B cell (primary cell): ENCODE results near the gene SPTBN2. TPM values are rescaled to one million over a fixed set of nuclear protein-coding genes. Genes with fewer than 3 reads are reported as not detected.
A peak's percentile ranks its signal among the peaks of the same experiment; 100 is the strongest.

Source experiments
- ATAC-seq: fragments of 200-7000 bp; cut with Tn5 transposase; one replicate; pipeline ENCODE4 v1.10.0; 2021; ENCODE audit warnings: low read depth, mild to moderate bottlenecking, moderate number of reproducible peaks, moderate library complexity
- CTCF ChIA-PET: fragments of 350-600 bp; sonication (Branson Sonifier 250); formaldehyde crosslinking; loops from one replicate; lab custom pipeline; 2021; ENCODE audit warnings: antibody characterized with exemption, inconsistent platforms; lab: Charles Lee
- POLR2A ChIA-PET: fragments of 350-600 bp; sonication (Branson Sonifier 250); formaldehyde crosslinking; loops from one replicate; lab custom pipeline; 2021; ENCODE audit warnings: antibody characterized with exemption; lab: Charles Lee
- DNase-seq: peaks from one replicate; pipeline ENCODE4 v3.0.0; 2013
- H2AFZ ChIP-seq: 2 replicates; pipeline ENCODE4 v1.6.1; 2012; ENCODE audit warnings: mild to moderate bottlenecking, low read depth, low read length; ENCODE audit not compliant: insufficient read depth, poor library complexity, severe bottlenecking
- H3K27ac ChIP-seq, 2 donors: 1 replicate in 1 of 2; 2 replicates in 1 of 2; pipeline ENCODE4 v1.5.1; 2012 to 2013; ENCODE audit warnings: low read length in 2 of 2, mild to moderate bottlenecking in 2 of 2, moderate library complexity in 1 of 2
- H3K27me3 ChIP-seq, 4 experiments: fragments of 200-600 bp in 1 of 4; sonication (generic) in 1 of 4; replicated peaks in 1 of 4; 1 replicate in 2 of 4; 2 replicates in 2 of 4; pipeline versions ENCODE4 v1.6.1 to v1.7.0; 2013 to 2016; ENCODE audit warnings: low read length in 3 of 4, mild to moderate bottlenecking in 2 of 4, mixed read lengths in 1 of 4, moderate library complexity in 1 of 4; ENCODE audit not compliant: insufficient read depth in 4 of 4, control insufficient read depth in 3 of 4; ENCODE audit errors: control extremely low read depth in 1 of 4
- H3K36me3 ChIP-seq, 2 experiments: replicated peaks in 1 of 2; 1 replicate in 1 of 2; 2 replicates in 1 of 2; pipeline versions ENCODE4 v1.6.1 to v1.7.1; 2013; ENCODE audit warnings: low read length in 1 of 2; ENCODE audit not compliant: insufficient read depth in 2 of 2, control insufficient read depth in 1 of 2; ENCODE audit errors: control extremely low read depth in 1 of 2, extremely low read depth in 1 of 2
- H3K4me1 ChIP-seq, 2 donors: fragments of 200-600 bp in 1 of 2; sonication (generic) in 1 of 2; 1 replicate in 1 of 2; 2 replicates in 1 of 2; pipeline versions ENCODE4 v1.5.1 to v1.6.1; 2013 to 2017; ENCODE audit warnings: low read length in 2 of 2; ENCODE audit not compliant: control insufficient read depth in 2 of 2, insufficient read depth in 2 of 2
- H3K4me2 ChIP-seq: replicated peaks from 2 replicates; pipeline ENCODE3; 2012; ENCODE audit warnings: mild to moderate bottlenecking, low read depth, low read length; ENCODE audit not compliant: poor library complexity, severe bottlenecking
- H3K4me3 ChIP-seq, 5 experiments: fragments of 200-600 bp in 1 of 5; sonication (generic) in 1 of 5; 1 replicate in 3 of 5; 2 replicates in 2 of 5; pipeline versions ENCODE4 v1.5.1 to v1.7.0; 2011 to 2016; ENCODE audit warnings: low read length in 4 of 5, mild to moderate bottlenecking in 4 of 5, low read depth in 2 of 5, control low read depth in 1 of 5, moderate library complexity in 1 of 5; ENCODE audit not compliant: insufficient read depth in 1 of 5; ENCODE audit errors: control extremely low read depth in 1 of 5, extremely low read depth in 1 of 5
- H3K79me2 ChIP-seq: fragments of 200-600 bp; sonication (generic); one replicate; pipeline ENCODE4 v1.6.0; 2016; ENCODE audit warnings: low read length; ENCODE audit not compliant: control insufficient read depth, insufficient read depth
- H3K9ac ChIP-seq: fragments of 200-600 bp; sonication (generic); 2 replicates; pipeline ENCODE4 v1.6.1; 2017; ENCODE audit warnings: mild to moderate bottlenecking, low read length, moderate library complexity
- H3K9me3 ChIP-seq, 3 donors: one replicate each; pipeline versions ENCODE4 v1.6.1 to v1.7.1; 2013; ENCODE audit warnings: low read length in 2 of 3; ENCODE audit not compliant: control insufficient read depth in 2 of 3, insufficient read depth in 1 of 3; ENCODE audit errors: control extremely low read depth in 1 of 3
- H4K20me1 ChIP-seq: 2 replicates; pipeline ENCODE4 v1.6.0; 2012; ENCODE audit warnings: mild to moderate bottlenecking, low read length; ENCODE audit not compliant: insufficient read depth, control insufficient read depth, poor library complexity, severe bottlenecking
- H3K27ac Mint-ChIP-seq: one replicate; pipeline ENCODE4 v1.8.0; 2021; ENCODE audit warnings: mixed read lengths
- H3K27me3 Mint-ChIP-seq: one replicate; pipeline ENCODE4 v1.8.0; 2021; ENCODE audit warnings: mixed read lengths
- H3K4me1 Mint-ChIP-seq: one replicate; pipeline ENCODE4 v1.8.0; 2021; ENCODE audit warnings: mixed read lengths
- H3K4me3 Mint-ChIP-seq: one replicate; pipeline ENCODE4 v1.8.0; 2021; ENCODE audit warnings: mixed read lengths
- H3K9me3 Mint-ChIP-seq: one replicate; pipeline ENCODE4 v1.8.0; 2022; ENCODE audit warnings: mixed read lengths; ENCODE audit not compliant: insufficient read depth
- CTCF ChIP-seq: fragments of 200-600 bp; IDR thresholded peaks from one replicate; pipeline ENCODE4 v1.8.0; 2022; ENCODE audit warnings: antibody characterized with exemption, mild to moderate bottlenecking
- EZH2 ChIP-seq: IDR thresholded peaks from 2 replicates; pipeline ENCODE4 v1.6.1; 2012; ENCODE audit warnings: borderline replicate concordance, low read depth, mild to moderate bottlenecking, moderate library complexity, low read length; ENCODE audit not compliant: insufficient read depth, poor library complexity, severe bottlenecking
- WGBS: methylation state at CpG from one replicate; pipeline ENCODE4 v1.1.5; 2013; ENCODE audit warnings: missing lambda C conversion rate; ENCODE audit not compliant: insufficient coverage; 5-methylcytosine and 5-hydroxymethylcytosine counted together
- intact Hi-C: fragments of 100-400 bp; cut with micrococcal nuclease; formaldehyde crosslinking; loops from one replicate; pipeline ENCODE4 v1.10.0; 2022
- polyA plus RNA-seq: library from polyadenylated mRNA; depleted of rRNA; stranded (reverse); fragments of >200 nt; gene quantifications from 2 replicates; pipeline ENCODE4 v1.2.3, GENCODE V29; 2012
- total RNA-seq, 2 donors: library from RNA; stranded (reverse); fragments of 120-200 nt in 1 of 2; gene quantifications; 1 replicate in 1 of 2; 2 replicates in 1 of 2; pipeline versions ENCODE4 v1.2.3 to v1.2.4, GENCODE V29; 2013 to 2022

The SPTBN2 gene
- total and polyA plus RNA-seq, 2 donors (not counting 1 experiment from before 2014, with no cell fraction given), result 0.67 to 1.2 TPM

GRCh38 chr11:66727282-66728037 is 1.6 kb downstream of the SPTBN2 start:
- peaks cover 15 to 20% of the 10 kb centered on the region in 2 donors for H3K4me1 ChIP-seq
- no peaks in the 10 kb centered on the region for H3K79me2 ChIP-seq
- H3K27ac ChIP-seq, result no peak overlapping the region
- CTCF ChIA-PET, result interaction anchor here (2.5 kb wide), 1 partner anchor 107 kb away, joined by 9 read pairs; no protein-coding TSS in a partner anchor
- Mint-ChIP-seq H3K27ac (no peak overlapping the region), H3K9me3 (no peaks in the 10 kb centered on the region), H3K4me3 (peak overlapping the region; percentile 84), H3K27me3 (peaks cover 45% of the 10 kb centered on the region), H3K4me1 (peaks cover 19% of the 10 kb centered on the region)
- TF ChIP-seq CTCF, result no peak
- peak; percentile 9 for TF ChIP-seq EZH2
- no peaks in the 10 kb centered on the region for H3K9me3 ChIP-seq
- peaks cover 0 to 43% (median 19%) of the 10 kb centered on the region in 4 experiments for H3K27me3 ChIP-seq
- intact Hi-C loops, result loop anchor here (1.0 kb wide), 1 partner anchor 141 kb away; no protein-coding TSS in a partner anchor
- peak overlapping the region; percentile 98 for H3K4me2 ChIP-seq
- DNase-seq (peak; percentile 61), ATAC-seq (peak; percentile 44)
- H3K36me3 ChIP-seq, result no peaks in the 10 kb centered on the region
- H4K20me1 ChIP-seq, result no peaks in the 10 kb centered on the region
- peak overlapping the region; percentile 13 to 72 (median 51) for H3K4me3 ChIP-seq
- peak overlapping the region; percentile 86 for H2AFZ ChIP-seq
- POLR2A ChIA-PET, result interaction anchor here (0.5 kb wide), 1 partner anchor 98 kb away, joined by 5 read pairs; no protein-coding TSS in a partner anchor
- WGBS, result under 1% methylated on average over 70 of the region's 70 CpGs
- peak overlapping the region; percentile 67 for H3K9ac ChIP-seq

- Histone ChIP-seq H3K4me1 (peaks cover 15 to 20% of the 10 kb centered on the region in 2 donors), H3K27me3 (peaks cover 0 to 43% (median 19%) of the 10 kb centered on the region in 4 experiments), H3K9me3 (no peaks in the 10 kb centered on the region), H3K4me3 (no peak overlapping the region), H3K9ac (no peak overlapping the region), H3K27ac (no peak overlapping the region), H3K36me3 (no peaks in the 10 kb centered on the region), H3K79me2 (no peaks in the 10 kb centered on the region), H3K4me2 (no peak overlapping the region), H2AFZ (no peak overlapping the region), H4K20me1 (no peaks in the 10 kb centered on the region)
- Mint-ChIP-seq H3K4me3 (peak overlapping the region; percentile 42), H3K27ac (no peak overlapping the region), H3K27me3 (peaks cover 36% of the 10 kb centered on the region), H3K9me3 (no peaks in the 10 kb centered on the region), H3K4me1 (peaks cover 19% of the 10 kb centered on the region)
- intact Hi-C loops, result no loop called here
- ChIA-PET POLR2A (no interaction called here), CTCF (interaction anchor here (0.8 to 2.5 kb wide), 6 partner anchors 9 to 314 kb away, joined by 3 to 9 read pairs (median 4); no protein-coding TSS in a partner anchor)
- DNase-seq, result no peak
- ATAC-seq, result no peak
- TF ChIP-seq CTCF (no peak), EZH2 (no peak)
- 44% methylated on average over 5 of the region's 10 CpGs for WGBS
Observed at GRCh38 chr11:66725647-66726046, 3.4 kb downstream of the SPTBN2 start.
